GM18502 (cell line): Measurements from ENCODE around the gene COL11A2.
A peak's percentile ranks its signal among the peaks of the same experiment; 100 is the strongest.

Experiments
- ATAC-seq: cut with Tn5 transposase; IDR thresholded peaks from one replicate; pipeline ENCODE4 v1.9.1; 2021; ENCODE audit warnings: mild to moderate bottlenecking; ENCODE audit not compliant: unreplicated experiment, poor library complexity

Gene COL11A2

DNA sequence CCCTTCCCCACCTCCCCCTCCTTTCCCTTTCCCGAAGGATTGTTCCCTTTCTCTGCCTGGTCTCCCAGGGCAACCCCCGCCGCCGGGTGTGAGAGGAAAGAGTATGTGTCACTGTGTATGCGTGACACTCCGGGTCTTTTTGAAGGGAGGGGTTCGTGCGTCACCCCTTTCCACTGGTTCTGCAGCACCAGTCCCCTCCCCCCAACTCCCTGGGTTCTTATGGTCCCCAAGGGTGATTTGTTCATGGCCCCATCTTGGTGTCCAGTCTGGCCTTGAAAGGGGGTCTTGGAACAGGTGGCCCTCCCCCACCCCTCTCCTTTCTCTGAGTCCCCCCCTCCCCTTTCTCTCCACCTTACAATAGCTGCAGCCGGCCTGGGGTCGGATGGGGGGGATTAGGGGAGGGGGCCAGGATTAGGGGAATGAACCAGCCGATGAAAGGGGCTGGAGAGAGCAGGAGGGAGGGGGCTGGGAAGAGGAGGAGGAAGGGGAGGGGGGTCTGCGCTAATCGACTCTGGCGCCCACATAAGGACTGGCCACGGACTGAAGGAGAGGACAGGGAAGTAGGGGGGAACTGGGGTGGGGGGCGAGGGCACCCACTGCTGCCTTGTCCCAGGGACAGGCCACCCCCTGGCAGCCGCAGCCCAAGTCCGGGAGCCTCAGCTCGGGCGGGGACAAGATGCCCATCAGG lies 14.7 kb upstream of the COL11A2 start:
- ATAC-seq: no peak

DNA sequence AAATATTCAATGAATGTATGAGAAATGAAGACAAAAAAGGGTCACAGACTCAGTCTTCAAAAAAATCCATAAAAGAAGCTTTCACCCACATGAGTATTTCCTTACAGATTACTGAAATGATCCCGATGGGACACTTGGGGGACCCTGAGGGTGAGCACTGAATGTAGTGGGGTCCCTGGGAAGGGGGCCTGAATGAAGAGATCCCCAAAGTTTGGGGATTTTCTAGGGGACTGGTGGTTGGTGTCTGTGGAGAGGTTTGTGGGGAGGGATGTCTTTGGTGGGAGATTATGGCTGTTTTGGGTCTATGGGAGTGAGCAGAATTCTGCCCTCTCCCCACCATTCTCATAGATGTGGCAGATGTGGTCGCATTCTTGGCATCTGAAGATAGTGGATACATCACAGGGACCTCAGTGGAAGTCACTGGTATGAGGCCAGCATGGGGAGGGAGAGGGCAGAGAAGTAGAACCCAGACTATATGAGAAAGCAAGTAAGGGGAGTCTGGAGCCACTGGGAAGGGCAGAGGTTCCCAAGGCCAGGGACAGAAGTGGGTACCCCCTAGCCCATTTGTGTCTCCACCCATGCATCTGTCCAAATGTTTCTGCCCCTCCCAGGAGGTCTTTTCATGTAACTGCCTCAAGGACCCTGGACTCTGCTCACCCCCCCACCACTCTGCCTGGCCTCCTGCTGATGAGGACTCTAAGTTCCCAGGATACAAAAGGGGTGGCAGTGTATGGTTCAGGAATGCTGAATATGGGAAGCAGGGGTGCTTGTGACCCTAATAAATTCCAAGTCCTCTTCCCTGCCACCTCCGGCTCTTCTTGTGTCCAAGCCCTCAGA lies 14.0 kb upstream of the COL11A2 start:
- ATAC-seq: no peak

DNA sequence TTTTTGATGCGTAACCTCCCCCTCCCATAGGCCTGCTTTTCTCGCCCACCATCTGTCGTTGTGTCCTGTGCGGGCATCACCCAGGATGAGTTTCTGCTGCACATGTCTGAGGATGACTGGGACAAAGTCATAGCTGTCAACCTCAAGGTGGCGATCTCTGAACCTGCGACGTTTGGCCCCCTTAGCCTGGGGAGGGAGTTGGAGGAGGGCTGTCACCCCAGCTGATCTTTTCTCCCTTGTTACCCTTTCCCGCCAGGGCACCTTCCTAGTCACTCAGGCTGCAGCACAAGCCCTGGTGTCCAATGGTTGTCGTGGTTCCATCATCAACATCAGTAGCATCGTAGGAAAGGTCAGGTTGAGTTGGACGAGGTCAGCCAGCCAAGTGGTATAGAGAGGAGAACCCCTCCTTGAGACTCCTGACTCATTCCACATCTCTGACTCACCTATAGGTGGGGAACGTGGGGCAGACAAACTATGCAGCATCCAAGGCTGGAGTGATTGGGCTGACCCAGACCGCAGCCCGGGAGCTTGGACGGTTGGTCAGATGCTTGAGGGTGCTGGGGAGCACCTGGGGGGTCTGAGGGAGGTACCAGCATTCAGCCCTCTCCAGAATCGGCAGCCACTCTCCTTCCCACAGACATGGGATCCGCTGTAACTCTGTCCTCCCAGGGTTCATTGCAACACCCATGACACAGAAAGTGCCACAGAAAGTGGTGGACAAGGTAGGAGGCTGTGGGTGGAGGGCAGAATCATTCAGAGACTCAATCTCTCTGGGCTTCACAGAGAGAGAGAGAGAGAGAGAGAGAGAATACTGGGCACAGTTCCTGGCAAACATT lies 13.1 kb upstream of the COL11A2 start:
- no peak for ATAC-seq

DNA sequence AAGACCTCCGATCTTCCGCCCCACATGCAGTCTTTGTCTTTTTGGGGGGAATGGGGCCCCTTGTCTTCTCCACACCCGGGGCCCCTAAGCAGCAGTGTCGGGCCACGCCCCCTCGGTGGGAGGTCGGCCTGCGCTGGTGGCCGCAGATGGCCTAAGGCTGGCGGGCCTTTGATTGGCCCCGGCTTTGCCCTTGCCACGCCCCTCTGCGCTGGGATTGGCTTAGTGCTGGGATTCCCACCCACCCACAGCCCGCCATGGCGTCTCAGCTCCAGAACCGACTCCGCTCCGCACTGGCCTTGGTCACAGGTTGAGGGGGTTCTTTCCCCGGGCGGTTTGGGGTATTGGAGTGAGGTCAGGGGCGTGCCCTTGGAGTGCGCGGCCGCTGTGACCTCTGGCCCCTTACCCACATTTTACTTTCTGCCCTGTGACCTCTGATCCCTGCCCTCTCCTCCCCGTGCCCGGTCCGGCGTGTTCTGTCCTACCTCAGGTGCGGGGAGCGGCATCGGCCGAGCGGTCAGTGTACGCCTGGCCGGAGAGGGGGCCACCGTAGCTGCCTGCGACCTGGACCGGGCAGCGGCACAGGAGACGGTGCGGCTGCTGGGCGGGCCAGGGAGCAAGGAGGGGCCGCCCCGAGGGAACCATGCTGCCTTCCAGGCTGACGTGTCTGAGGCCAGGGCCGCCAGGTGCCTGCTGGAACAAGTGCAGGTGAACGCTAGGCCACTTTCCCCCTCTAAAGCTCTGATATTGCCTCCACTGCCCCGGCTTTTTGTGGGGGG lies 12.3 kb upstream of the COL11A2 start, which contains the start of gene HSD17B8:
HSD17B8 (plus strand) TSS at position 241 of the 776 bp plus-strand sequence; CDS start at position 255, 14 bp downstream.
- peak; percentile 49 for ATAC-seq

DNA sequence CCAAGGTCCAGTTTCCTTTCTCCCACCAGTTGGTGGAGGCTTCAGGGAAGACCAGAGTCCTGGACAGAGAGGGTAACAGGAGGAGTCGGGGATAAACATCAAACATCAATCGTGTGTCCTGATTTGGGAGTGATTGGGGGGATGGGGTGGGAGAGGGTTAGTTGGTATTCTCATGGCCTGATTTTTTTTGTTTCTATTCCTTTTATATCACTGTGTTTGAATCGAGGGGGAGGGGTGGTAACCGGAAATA lies 11.8 kb upstream of the COL11A2 start:
- ATAC-seq: no peak

DNA sequence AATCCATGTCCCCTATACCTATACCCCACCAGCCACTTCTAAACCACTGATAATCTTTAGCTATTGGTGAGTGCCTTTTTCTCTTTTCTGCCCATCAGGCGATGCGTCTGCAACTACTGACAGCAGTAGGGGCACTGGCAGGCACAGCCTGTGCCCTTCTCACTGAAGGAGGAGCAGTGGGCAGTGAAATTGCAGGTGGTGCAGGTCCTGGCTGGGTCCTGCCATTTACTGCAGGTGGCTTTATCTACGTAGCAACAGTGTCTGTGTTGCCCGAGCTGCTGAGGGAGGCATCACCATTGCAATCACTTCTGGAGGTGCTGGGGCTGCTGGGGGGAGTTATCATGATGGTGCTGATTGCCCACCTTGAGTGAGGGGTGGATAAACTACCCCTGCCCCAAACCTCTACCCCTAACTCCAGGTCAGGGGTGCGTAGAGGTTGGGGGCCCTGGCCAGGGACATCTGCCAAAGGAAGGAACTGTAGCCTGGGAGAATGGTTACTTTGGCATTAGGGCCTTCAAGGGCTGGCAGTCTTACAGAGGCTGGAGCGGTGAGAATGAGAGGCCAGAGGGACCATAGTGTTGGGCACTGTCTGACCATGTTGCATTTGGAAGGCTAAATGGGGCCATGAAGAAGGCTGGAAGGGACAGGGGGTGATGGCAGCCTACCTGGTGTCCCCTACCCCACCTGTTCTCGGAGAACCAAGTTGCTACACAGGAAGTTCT lies 11.3 kb upstream of the COL11A2 start:
- no peak for ATAC-seq

DNA sequence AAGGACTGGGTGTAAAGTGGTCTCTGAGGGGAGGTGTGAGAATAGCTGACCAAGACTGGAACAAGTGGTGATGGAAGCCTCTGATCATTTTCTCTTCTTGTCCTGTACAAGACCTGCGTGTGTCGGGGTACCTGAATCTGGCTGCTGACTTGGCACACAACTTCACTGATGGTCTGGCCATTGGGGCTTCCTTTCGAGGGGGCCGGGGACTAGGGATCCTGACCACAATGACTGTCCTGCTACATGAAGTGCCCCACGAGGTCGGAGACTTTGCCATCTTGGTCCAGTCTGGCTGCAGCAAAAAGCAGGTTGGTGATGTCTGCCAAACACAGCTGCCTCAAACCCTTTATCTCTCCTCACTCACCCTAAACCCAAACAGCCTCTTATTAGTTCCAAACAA lies 10.5 kb upstream of the COL11A2 start:
- no peak for ATAC-seq

DNA sequence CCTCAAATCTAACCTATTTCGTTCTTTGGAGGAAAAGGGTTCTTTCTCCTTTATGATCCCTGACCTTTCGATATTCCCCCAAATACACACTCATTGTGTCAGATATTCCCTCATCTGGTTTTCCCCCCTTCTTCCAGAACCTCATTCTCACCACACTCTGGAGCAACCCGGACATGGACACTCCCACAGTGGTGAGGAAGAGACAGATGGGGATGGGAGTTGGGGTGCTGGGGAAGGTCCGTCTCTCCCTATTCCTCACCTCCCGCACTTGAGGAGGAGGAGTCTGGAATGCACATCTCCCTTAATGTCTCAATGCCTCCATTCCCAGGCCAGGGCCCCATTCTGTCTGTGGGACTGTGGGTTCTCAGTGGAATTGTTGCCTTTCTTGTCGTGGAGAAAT lies 9.7 kb upstream of the COL11A2 start:
- no peak for ATAC-seq

DNA sequence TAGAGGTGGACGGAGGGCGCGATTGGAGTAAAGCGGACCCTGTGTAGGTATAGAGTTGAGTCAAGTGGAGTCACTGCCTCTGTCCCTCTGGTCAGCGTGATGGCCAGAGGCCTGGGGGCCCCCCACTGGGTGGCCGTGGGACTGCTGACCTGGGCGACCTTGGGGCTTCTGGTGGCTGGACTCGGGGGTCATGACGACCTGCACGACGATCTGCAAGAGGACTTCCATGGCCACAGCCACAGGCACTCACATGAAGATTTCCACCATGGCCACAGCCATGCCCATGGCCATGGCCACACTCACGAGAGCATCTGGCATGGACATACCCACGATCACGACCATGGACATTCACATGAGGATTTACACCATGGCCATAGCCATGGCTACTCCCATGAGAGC lies 8.9 kb upstream of the COL11A2 start:
- ATAC-seq: no peak

DNA sequence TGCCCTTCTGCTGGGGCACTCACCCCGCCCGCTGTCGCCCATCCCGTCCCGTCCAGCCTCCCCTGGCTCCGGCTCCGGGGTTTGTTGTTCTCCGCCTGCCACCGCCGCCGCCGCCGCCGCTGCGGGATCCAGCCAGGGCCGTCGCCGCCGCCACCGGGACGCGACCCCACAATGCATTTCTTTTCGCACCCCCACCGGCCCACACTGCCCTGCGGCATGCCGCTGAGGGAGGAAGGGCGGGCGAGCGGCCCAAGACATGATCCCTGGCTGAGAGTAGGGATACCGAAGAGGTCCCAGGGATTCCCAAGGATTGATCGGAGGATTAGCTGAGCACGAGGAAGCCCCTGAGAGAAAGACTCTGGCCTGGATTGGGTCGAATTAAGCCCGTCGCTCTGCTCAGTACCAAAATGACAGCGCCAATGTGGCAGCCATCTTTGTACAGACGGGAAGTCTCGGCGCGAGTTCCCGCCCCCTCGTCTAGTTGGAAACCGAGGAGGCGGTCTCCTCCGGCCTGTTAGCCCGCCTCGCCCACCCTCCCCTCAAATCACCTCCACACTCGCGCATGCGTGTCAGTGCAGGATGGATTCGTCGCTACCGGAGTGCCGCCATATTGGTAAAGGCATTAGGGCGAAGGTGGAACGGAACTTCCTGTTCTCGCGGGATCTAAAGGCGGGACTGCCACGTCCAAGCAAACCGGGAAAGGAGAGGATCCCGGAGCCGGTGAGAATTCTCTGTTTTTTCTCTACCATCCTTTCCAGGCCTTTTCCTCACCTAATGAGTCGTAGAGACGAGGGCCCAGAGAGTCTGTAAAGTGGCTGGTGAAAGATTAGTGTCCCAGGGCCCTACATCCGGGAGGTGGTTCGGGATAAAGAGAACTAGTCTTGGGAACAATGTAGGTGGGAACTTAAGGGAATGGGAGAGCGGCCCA lies 8.2 kb upstream of the COL11A2 start, which contains the start of the genes RXRB and SLC39A7:
RXRB (minus strand) TSS at position 447 of the 928 bp plus-strand sequence; CDS start at position 258, 189 bp downstream.
SLC39A7 (plus strand) TSS at position 649 of the 928 bp plus-strand sequence. CDS start 379 bp downstream, outside the sequence.
- peak; percentile 54 for ATAC-seq

DNA sequence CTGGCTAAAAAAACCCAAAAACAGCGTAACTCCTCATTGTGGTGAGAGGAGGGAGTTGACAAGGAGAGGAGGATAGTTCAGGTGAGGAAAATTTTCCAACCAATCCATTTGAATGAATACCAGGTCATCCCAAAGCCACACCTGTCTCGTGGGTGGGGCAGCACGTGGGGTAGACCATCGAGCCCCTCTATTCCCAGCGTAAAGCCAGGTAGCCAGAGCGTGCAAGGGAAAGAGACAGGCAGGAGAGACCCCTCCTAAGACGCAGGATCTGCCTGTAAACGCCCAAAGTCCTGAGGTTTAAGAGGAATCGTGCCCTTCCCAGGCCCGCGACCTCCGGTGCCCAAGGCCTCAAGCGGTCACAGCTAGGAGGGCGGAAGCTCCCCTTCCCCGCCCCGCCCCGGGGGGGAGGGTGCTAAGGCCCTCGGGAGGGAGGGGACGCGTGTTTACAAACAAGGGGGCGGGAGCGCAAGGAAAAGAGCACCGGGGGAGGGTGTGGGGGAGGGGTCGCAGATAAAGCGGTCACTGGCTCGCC lies 7.5 kb upstream of the COL11A2 start:
- ATAC-seq: peak; percentile 32

DNA sequence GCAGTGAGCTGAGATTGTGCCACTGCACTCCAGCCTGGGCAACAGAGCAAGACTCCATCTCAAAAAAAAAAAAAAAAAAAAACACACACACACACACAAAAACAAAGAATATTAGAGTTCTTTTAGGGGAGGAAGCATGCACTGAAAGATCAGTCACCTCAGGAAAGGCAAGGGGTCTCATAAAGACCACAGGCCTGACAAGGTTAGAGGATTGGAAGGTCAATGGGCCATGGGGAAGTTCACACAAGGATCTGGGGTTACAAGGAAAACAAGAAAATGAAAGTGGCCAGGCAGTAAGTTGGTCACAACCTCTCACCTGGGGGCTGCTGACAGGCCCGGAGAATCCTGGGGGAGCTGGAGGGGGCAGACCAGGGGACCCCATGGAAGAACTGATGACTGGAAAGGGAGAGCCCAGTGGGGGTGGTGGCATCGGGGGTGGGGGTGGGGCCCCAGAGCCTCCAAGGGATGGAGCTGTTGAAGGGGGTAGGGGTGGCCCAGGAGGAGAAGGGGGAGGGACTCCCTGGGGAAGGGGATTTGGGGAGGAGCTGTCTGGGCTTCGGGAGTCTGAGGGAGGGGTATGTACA lies 6.7 kb upstream of the COL11A2 start:
- ATAC-seq: no peak

DNA sequence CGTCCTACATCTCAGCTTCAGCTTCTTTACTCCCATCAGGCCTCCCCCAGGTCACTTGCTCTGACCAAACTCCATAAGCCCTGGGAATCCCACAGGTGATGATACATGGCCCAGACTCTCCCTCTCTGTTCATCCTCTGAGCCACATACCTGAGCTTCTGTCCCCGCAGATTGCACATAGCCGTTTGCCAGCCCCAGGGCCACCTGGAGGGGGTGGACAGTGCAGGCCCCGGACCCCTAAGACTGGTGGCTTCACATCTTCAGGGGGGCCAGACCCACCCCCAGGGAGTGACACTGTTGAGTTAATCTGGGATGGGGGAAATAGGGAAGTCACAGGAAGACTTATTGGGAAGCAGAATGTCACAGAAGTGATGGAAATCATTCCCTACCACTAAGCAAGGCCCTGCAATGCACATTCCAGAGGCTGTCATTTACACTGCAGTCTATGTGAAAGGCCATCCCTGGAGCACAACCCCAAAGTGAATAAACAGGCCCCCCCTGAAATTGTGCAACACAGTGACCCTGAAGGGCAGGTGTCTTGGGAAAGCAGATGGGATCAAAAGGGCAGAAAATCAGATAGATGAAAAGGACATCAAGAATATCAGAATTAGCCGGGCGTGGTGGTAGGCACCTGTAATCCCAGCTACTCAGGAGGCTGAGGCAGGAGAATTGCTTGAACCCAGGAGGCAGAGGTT lies 6.0 kb upstream of the COL11A2 start:
- no peak for ATAC-seq

DNA sequence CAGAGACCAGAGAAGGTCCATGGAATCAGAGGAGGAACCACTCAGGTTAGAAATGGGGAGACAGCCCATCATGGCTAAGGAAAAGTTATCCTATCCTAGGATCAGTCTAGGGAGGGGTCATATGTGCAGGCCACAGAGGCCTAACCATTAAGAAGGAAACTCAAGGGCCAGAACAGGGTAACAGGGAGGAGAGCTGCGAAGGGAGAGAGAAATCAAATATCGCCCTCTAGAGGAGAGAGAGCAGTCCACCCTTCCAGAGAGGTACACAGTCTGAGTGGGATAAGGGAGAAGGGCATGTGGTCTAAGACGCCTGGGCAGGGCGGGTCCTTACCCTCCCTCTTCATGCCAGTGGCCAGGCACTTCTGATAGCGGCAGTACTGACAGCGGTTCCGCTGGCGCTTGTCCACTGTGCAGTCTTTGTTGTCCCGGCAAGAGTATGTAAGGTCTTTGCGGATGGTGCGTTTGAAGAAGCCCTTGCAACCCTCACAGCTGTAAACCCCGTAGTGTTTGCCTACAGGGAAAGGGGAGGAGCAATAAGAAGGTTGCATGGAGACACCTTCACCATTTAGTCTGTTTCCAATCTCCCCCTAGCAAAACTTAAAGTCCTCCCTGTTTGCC lies 5.3 kb upstream of the COL11A2 start:
- ATAC-seq: no peak

DNA sequence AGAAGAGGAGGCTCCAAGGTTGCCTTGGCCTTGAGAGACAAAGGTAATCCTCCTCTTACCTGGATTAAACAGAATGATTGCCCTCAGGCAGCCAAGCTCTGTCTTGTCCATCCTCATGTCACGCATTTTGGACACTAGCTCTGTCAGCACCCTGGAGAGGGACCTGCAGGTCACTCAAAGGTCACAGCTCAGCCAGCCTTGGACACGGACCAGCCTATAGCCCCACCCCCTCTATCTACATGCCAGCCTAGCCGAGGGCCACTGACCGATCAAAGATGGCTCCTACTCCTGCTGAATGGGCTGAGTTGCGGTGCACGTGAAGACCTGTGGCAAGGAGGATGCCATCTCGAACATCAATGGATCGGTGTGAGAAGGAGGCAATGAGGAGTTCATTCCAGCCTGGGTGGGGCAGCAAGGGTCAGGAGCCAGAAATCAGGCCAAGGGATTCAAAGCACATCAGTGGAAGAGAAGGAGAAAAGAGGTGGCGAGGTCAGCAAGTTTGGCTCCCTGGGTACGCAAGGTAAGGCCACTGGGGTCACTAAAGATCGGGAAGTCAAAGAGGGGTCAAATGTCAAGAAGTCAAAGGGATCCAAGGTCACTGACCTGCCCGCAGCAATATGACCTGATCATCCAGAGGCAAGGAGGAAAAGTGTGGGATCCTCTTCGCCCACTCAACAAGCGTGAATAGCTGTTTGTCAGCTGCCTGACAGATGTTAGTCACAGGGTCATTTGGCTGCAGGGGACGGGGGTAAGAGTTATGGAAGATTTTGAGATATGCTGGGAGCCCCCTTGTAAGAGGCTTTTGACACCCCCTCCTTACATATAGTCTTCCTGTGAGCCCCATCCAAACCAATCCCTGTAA lies 3.3 kb upstream of the COL11A2 start:
- ATAC-seq: no peak

DNA sequence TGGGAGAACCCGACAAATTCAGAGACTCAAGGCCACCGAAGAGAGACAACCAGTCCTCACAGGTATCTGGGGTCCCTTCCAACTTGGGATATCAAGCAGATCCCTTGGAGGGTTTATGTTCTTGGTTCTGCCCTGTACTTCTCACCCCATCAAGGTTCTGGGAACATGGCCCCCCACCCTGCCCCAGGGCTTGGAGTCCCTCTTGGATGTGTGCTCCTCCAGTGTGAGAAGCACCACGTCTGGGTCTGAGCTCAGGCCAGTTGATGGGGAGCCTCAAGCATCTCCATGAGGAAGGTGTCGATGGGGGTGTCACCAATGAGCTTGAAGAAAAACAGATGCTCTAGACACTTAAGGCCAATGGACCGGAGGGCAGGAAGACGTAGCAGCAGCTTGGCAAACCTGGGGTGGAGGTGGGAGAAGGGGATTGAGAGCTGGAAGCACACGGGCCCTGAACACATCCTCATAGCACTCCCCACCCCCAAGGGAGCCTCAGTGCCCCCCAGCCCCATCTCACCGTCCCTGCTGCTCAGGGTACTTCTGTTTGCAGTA lies 2.2 kb upstream of the COL11A2 start:
- ATAC-seq: no peak
